HG03575 (cell line): Measurements from ENCODE around the gene MELTF.

Experiments
- ATAC-seq: cut with Tn5 transposase; IDR thresholded peaks from one replicate; pipeline ENCODE4 v1.9.1; 2021; ENCODE audit not compliant: unreplicated experiment, insufficient number of reproducible peaks, low FRiP score; ENCODE audit errors: extremely low read depth

MELTF gene

GRCh38 chr3:197014024-197014423 lies 15.6 kb downstream of the MELTF start:
- no peak for ATAC-seq

GRCh38 chr3:197012540-197012883 lies 17.1 kb downstream of the MELTF start:
- no peak for ATAC-seq

- no peak for ATAC-seq
These were observed 17.7 kb downstream of the MELTF start for GRCh38 chr3:197011780-197012539.

- no peak for ATAC-seq
These were observed 18.9 kb downstream of the MELTF start for GRCh38 chr3:197010556-197011351.

- no peak for ATAC-seq
These were observed 20.0 kb downstream of the MELTF start for GRCh38 chr3:197009532-197010019.

- no peak for ATAC-seq
These were observed 21.0 kb downstream of the MELTF start for GRCh38 chr3:197008436-197009209.

- ATAC-seq: no peak
These were observed 21.7 kb downstream of the MELTF start for GRCh38 chr3:197007953-197008352.

GRCh38 chr3:197007296-197007940 lies 22.2 kb downstream of the MELTF start:
- ATAC-seq: no peak

GRCh38 chr3:197006860-197007259 lies 22.8 kb downstream of the MELTF start:
- no peak for ATAC-seq

GRCh38 chr3:197006446-197006845 lies 23.2 kb downstream of the MELTF start:
- no peak for ATAC-seq

GRCh38 chr3:197003461-197004385 lies 25.9 kb downstream of the MELTF start:
- ATAC-seq: no peak

- no peak for ATAC-seq
These were observed 26.7 kb downstream of the MELTF start for GRCh38 chr3:197002701-197003454.

GRCh38 chr3:197001972-197002700 lies 27.5 kb downstream of the MELTF start:
- no peak for ATAC-seq

- no peak for ATAC-seq
These were observed 28.3 kb downstream of the MELTF start for GRCh38 chr3:197001106-197001971.

GRCh38 chr3:197000211-197000610 lies 29.4 kb downstream of the MELTF start:
- ATAC-seq: no peak
